ENCODE measurements around the gene TMEM255B. TPM values are rescaled to one million over a fixed set of nuclear protein-coding genes. Genes with fewer than 3 reads are reported as not detected.
"Not testable (repeated sequence)": the region's sequence is repeated elsewhere in the genome, so short reads cannot be mapped to it uniquely, and the experiment has no call there.

Gene TMEM255B
- total RNA-seq, 1 experiment from 2014 or later = 7.7 TPM

- H3K4me3 ChIP-seq (replicated peaks in 1 of 2; ENCODE audit: low read depth in 1 of 2, low read length in 2 of 2) = no peak overlapping the region
- no peaks in the 10 kb centered on the region for H3K27me3 ChIP-seq (ENCODE audit: insufficient read depth, low read length)
- RAD21 ChIA-PET (ENCODE audit: low non-redundant PET in 1 of 2, low total read pairs in 2 of 2, uncharacterized antibody in 2 of 2, unreplicated experiment in 2 of 2) = no interaction called here
Measured at GRCh38 chr13:113794764-113795173, 35.7 kb downstream of the TMEM255B start.

DNA sequence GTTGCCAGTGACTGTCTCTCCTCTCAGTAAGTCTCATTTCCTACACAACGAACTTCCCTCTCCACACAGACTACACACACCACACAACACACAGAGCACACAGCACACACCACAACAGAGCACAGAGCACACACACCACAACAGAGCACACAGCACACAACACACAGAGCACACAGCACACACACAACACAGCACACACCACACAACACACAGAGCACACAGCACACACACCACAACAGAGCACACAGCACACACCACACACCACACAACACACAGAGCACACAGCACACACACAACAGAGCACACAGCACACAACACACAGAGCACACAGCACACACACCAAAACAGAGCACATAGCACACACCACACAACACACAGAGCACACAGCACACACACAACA is 36.3 kb downstream of the TMEM255B start:
- POLR2A ChIA-PET = not testable (repeated sequence)

More at GRCh38 chr13:113794764-113795173, 35.7 kb downstream of the TMEM255B start:
- DNase-seq (ENCODE audit: low read depth, low spot score) (no peak), ATAC-seq (no peak)
- H4K20me1 ChIP-seq (ENCODE audit: insufficient read depth) = no peaks in the 10 kb centered on the region
- no peaks in the 10 kb centered on the region for H3K36me3 ChIP-seq (ENCODE audit: control insufficient read depth in 1 of 2, insufficient read depth in 2 of 2, low read length in 2 of 2)
- no peaks in the 10 kb centered on the region for H3K9me2 ChIP-seq (ENCODE audit: insufficient read depth)
- H3K79me2 ChIP-seq (ENCODE audit: insufficient read depth, low read length) = no peaks in the 10 kb centered on the region
- no TSS peak for BruUV-seq (replicated peaks)
- intact Hi-C loops (cut with micrococcal nuclease) = no loop called here
- H2AFZ ChIP-seq (ENCODE audit: low read depth, low read length, poor library complexity, severe bottlenecking) = no peak overlapping the region
- ChIA-PET CTCF (no interaction called here), POLR2A (no interaction called here)
- no peaks in the 10 kb centered on the region for H3K9me3 ChIP-seq (ENCODE audit: control insufficient read depth in 1 of 2, insufficient read depth in 1 of 2, low read depth in 1 of 2, low read length in 2 of 2)
- no peak overlapping the region for H3K27ac ChIP-seq (ENCODE audit: low read depth, low read length)
- H3K4me1 ChIP-seq (ENCODE audit: control insufficient read depth in 1 of 2, insufficient read depth in 2 of 2, low read length in 2 of 2) = no peaks in the 10 kb centered on the region
- no peak overlapping the region for H3K9ac ChIP-seq (ENCODE audit: low read length)
- H3K4me2 ChIP-seq (ENCODE audit: low read length) = no peak overlapping the region
- TF ChIP-seq, protein P1, sequence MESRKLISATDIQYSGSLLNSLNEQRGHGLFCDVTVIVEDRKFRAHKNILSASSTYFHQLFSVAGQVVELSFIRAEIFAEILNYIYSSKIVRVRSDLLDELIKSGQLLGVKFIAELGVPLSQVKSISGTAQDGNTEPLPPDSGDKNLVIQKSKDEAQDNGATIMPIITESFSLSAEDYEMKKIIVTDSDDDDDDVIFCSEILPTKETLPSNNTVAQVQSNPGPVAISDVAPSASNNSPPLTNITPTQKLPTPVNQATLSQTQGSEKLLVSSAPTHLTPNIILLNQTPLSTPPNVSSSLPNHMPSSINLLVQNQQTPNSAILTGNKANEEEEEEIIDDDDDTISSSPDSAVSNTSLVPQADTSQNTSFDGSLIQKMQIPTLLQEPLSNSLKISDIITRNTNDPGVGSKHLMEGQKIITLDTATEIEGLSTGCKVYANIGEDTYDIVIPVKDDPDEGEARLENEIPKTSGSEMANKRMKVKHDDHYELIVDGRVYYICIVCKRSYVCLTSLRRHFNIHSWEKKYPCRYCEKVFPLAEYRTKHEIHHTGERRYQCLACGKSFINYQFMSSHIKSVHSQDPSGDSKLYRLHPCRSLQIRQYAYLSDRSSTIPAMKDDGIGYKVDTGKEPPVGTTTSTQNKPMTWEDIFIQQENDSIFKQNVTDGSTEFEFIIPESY (IDR thresholded peaks at IDR 0.05; ENCODE audit: extremely low read depth, insufficient replicate concordance, low read length) = no peak
- TF ChIP-seq CBX3 (IDR thresholded peaks at IDR 0.05; ENCODE audit: low read depth) (no peak), RAD21 (IDR thresholded peaks at IDR 0.05; ENCODE audit: low read depth) (no peak), CEBPB (IDR thresholded peaks at IDR 0.05; ENCODE audit: low read depth) (no peak), TCF7L2 (IDR thresholded peaks at IDR 0.05; ENCODE audit: borderline replicate concordance, extremely low read depth, insufficient read depth, insufficient read length) (no peak), JUND (IDR thresholded peaks at IDR 0.05) (no peak), POLR2A (IDR thresholded peaks at IDR 0.05; ENCODE audit: borderline replicate concordance, extremely low read depth, insufficient read depth, insufficient read length) (no peak), ZFX (IDR thresholded peaks at IDR 0.05) (no peak), YY1 (IDR thresholded peaks at IDR 0.05; ENCODE audit: extremely low read depth, insufficient replicate concordance, low read depth, low read length) (no peak), EGR1 (IDR thresholded peaks at IDR 0.05; ENCODE audit: low read depth) (no peak), EZH2phosphoT487 (IDR thresholded peaks at IDR 0.05; ENCODE audit: borderline replicate concordance) (no peak), ELF1 (IDR thresholded peaks at IDR 0.05; ENCODE audit: borderline replicate concordance, low read depth) (no peak), POLR2AphosphoS5 (IDR thresholded peaks at IDR 0.05; ENCODE audit: low read depth, low read length) (no peak), SP1 (IDR thresholded peaks at IDR 0.05; ENCODE audit: low read depth) (no peak)
- TF ChIP-seq, protein P2, sequence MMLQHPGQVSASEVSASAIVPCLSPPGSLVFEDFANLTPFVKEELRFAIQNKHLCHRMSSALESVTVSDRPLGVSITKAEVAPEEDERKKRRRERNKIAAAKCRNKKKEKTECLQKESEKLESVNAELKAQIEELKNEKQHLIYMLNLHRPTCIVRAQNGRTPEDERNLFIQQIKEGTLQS (IDR thresholded peaks at IDR 0.05) = no peak
- TF ChIP-seq, protein P3, sequence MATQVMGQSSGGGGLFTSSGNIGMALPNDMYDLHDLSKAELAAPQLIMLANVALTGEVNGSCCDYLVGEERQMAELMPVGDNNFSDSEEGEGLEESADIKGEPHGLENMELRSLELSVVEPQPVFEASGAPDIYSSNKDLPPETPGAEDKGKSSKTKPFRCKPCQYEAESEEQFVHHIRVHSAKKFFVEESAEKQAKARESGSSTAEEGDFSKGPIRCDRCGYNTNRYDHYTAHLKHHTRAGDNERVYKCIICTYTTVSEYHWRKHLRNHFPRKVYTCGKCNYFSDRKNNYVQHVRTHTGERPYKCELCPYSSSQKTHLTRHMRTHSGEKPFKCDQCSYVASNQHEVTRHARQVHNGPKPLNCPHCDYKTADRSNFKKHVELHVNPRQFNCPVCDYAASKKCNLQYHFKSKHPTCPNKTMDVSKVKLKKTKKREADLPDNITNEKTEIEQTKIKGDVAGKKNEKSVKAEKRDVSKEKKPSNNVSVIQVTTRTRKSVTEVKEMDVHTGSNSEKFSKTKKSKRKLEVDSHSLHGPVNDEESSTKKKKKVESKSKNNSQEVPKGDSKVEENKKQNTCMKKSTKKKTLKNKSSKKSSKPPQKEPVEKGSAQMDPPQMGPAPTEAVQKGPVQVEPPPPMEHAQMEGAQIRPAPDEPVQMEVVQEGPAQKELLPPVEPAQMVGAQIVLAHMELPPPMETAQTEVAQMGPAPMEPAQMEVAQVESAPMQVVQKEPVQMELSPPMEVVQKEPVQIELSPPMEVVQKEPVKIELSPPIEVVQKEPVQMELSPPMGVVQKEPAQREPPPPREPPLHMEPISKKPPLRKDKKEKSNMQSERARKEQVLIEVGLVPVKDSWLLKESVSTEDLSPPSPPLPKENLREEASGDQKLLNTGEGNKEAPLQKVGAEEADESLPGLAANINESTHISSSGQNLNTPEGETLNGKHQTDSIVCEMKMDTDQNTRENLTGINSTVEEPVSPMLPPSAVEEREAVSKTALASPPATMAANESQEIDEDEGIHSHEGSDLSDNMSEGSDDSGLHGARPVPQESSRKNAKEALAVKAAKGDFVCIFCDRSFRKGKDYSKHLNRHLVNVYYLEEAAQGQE (IDR thresholded peaks at IDR 0.05; ENCODE audit: low read depth) = no peak
- TF ChIP-seq, protein P4, sequence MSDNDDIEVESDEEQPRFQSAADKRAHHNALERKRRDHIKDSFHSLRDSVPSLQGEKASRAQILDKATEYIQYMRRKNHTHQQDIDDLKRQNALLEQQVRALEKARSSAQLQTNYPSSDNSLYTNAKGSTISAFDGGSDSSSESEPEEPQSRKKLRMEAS (IDR thresholded peaks at IDR 0.05) = no peak

More for the DNA sequence above, 36.3 kb downstream of the TMEM255B start:
- H3K9me2 ChIP-seq (ENCODE audit: insufficient read depth); ATAC-seq; RAD21 ChIA-PET (ENCODE audit: low non-redundant PET in 1 of 2, low total read pairs in 2 of 2, uncharacterized antibody in 2 of 2, unreplicated experiment in 2 of 2); H3K4me2 ChIP-seq (ENCODE audit: low read length); H2AFZ ChIP-seq (ENCODE audit: low read depth, low read length, poor library complexity, severe bottlenecking); CTCF ChIA-PET; intact Hi-C loops (cut with micrococcal nuclease); H3K27ac ChIP-seq (ENCODE audit: low read depth, low read length); H3K9ac ChIP-seq (ENCODE audit: low read length); H3K4me1 ChIP-seq (ENCODE audit: control insufficient read depth in 1 of 2, insufficient read depth in 2 of 2, low read length in 2 of 2); H3K9me3 ChIP-seq (ENCODE audit: control insufficient read depth in 1 of 2, insufficient read depth in 1 of 2, low read depth in 1 of 2, low read length in 2 of 2); BruUV-seq (replicated peaks); H3K27me3 ChIP-seq (ENCODE audit: insufficient read depth, low read length); H3K36me3 ChIP-seq (ENCODE audit: control insufficient read depth in 1 of 2, insufficient read depth in 2 of 2, low read length in 2 of 2); H4K20me1 ChIP-seq (ENCODE audit: insufficient read depth); H3K4me3 ChIP-seq (replicated peaks in 1 of 2; ENCODE audit: low read depth in 1 of 2, low read length in 2 of 2); H3K79me2 ChIP-seq (ENCODE audit: insufficient read depth, low read length); DNase-seq (ENCODE audit: low read depth, low spot score): not testable (repeated sequence)
